HepG2 (cell line): ENCODE data around the gene IRAK2. TPM values are rescaled to one million over a fixed set of nuclear protein-coding genes. Genes with fewer than 3 reads are reported as not detected.

Experiments used
- BCL6 ChIP-seq: IDR thresholded peaks from 2 replicates; pipeline ENCODE4 v1.6.1; 2016; ENCODE audit warnings: missing genetic modification reagents, missing compliant biosample characterization
- EP300 ChIP-seq, 3 experiments: sonication (generic) in 1 of 3; formaldehyde crosslinking in 1 of 3; IDR thresholded peaks; 2 replicates each; pipeline versions ENCODE4 v1.5.1 to v1.6.1; 2011 to 2020; ENCODE audit warnings: low read depth in 2 of 3, low read length in 2 of 3, borderline replicate concordance in 1 of 3, improper control_type of control experiment in 1 of 3, mild to moderate bottlenecking in 1 of 3, missing genetic modification reagents in 1 of 3, moderate library complexity in 1 of 3
- FOXK2 ChIP-seq: fragments of 450-650 bp; IDR thresholded peaks from 2 replicates; pipeline ENCODE4 v1.6.1; 2016
- HMGXB3 ChIP-seq: sonication (generic); formaldehyde crosslinking; IDR thresholded peaks from 2 replicates; pipeline ENCODE4 v1.4.0; 2020; ENCODE audit warnings: missing genetic modification reagents, borderline replicate concordance
- IRF2 ChIP-seq: IDR thresholded peaks from 2 replicates; pipeline ENCODE4 v1.6.1; 2018; ENCODE audit warnings: missing genetic modification reagents, missing compliant biosample characterization
- KDM4B ChIP-seq: sonication (generic); formaldehyde crosslinking; IDR thresholded peaks from 2 replicates; pipeline ENCODE4 v1.4.0; 2020; ENCODE audit warnings: missing genetic modification reagents
- KLF15 ChIP-seq: sonication (generic); formaldehyde crosslinking; IDR thresholded peaks from 2 replicates; pipeline ENCODE4 v1.8.1; 2023; ENCODE audit warnings: borderline replicate concordance, mild to moderate bottlenecking, inconsistent platforms, missing genetic modification reagents, mixed read lengths
- MBD4 ChIP-seq: IDR thresholded peaks from 2 replicates; pipeline ENCODE4 v1.6.1; 2012; ENCODE audit warnings: low read length, inconsistent platforms, borderline replicate concordance
- MLLT10 ChIP-seq: sonication (generic); formaldehyde crosslinking; IDR thresholded peaks from 2 replicates; pipeline ENCODE4 v1.4.0; 2020; ENCODE audit warnings: missing genetic modification reagents
- ONECUT2 ChIP-seq: sonication (generic); formaldehyde crosslinking; IDR thresholded peaks from 2 replicates; pipeline ENCODE4 v1.4.0; 2020; ENCODE audit warnings: missing genetic modification reagents
- PHF5A ChIP-seq: IDR thresholded peaks from one replicate; pipeline ENCODE4 v1.6.1; 2018; ENCODE audit warnings: low read depth, missing genetic modification reagents; ENCODE audit not compliant: unreplicated experiment
- PHF8 ChIP-seq: sonication (generic); formaldehyde crosslinking; IDR thresholded peaks from 2 replicates; pipeline ENCODE4 v1.5.0; 2020; ENCODE audit warnings: missing genetic modification reagents
- SALL1 ChIP-seq: sonication (generic); formaldehyde crosslinking; IDR thresholded peaks from 2 replicates; pipeline ENCODE4 v1.8.0; 2022; ENCODE audit warnings: mild to moderate bottlenecking, missing genetic modification reagents
- SMYD3 ChIP-seq: sonication (generic); formaldehyde crosslinking; IDR thresholded peaks from 2 replicates; pipeline ENCODE4 v1.8.1; 2023; ENCODE audit warnings: mild to moderate bottlenecking, missing genetic modification reagents
- SP1 ChIP-seq, 2 experiments: fragments of 450-650 bp in 1 of 2; sonication (generic) in 1 of 2; formaldehyde crosslinking in 1 of 2; IDR thresholded peaks; 2 replicates each; pipeline versions ENCODE4 v1.4.0 to v1.6.1; 2016 to 2020; ENCODE audit warnings: missing genetic modification reagents in 1 of 2
- YEATS4 ChIP-seq: sonication (generic); formaldehyde crosslinking; IDR thresholded peaks from 2 replicates; pipeline ENCODE4 v1.4.0; 2020; ENCODE audit warnings: missing genetic modification reagents, borderline replicate concordance
- ZBTB3 ChIP-seq: sonication (generic); formaldehyde crosslinking; IDR thresholded peaks from 2 replicates; pipeline ENCODE4 v1.4.0; 2020; ENCODE audit warnings: low read depth, mild to moderate bottlenecking, moderate library complexity, missing genetic modification reagents, borderline replicate concordance
- ZNF264 ChIP-seq: sonication (generic); formaldehyde crosslinking; IDR thresholded peaks from 2 replicates; pipeline ENCODE4 v1.4.0; 2020; ENCODE audit warnings: missing genetic modification reagents
- ZNF484 ChIP-seq: sonication (generic); formaldehyde crosslinking; IDR thresholded peaks from 2 replicates; pipeline ENCODE4 v1.5.1; 2020; ENCODE audit warnings: mild to moderate bottlenecking, low read depth, missing genetic modification reagents, borderline replicate concordance
- ZNF547 ChIP-seq: sonication (generic); formaldehyde crosslinking; IDR thresholded peaks from 2 replicates; pipeline ENCODE4 v1.5.1; 2020; ENCODE audit warnings: mild to moderate bottlenecking, missing genetic modification reagents
- ZNF766 ChIP-seq: sonication (generic); formaldehyde crosslinking; IDR thresholded peaks from 2 replicates; pipeline ENCODE4 v1.5.0; 2020; ENCODE audit warnings: missing genetic modification reagents, borderline replicate concordance
- ZNF780A ChIP-seq: sonication (generic); formaldehyde crosslinking; IDR thresholded peaks from 2 replicates; pipeline ENCODE4 v1.8.0; 2022; ENCODE audit warnings: mild to moderate bottlenecking, missing genetic modification reagents, moderate library complexity
- polyA plus RNA-seq, 8 experiments: library from polyadenylated mRNA; depleted of rRNA in 3 of 8; stranded (reverse) in 7 of 8; unstranded in 1 of 8; fragments of >200 nt; fragmentation: Illumina TruSeq in 4 of 8; extraction: Trizol in 4 of 8; gene quantifications; 2 replicates each; pipeline versions ENCODE4 v1.2.1 to v1.2.3, GENCODE V29; 2011 to 2016; ENCODE audit warnings: low read depth in 4 of 8, missing spikeins in 1 of 8, mixed read lengths in 1 of 8; ENCODE audit not compliant: insufficient read depth in 1 of 8
- total RNA-seq, 5 experiments: library from RNA; depleted of rRNA; stranded (reverse); fragments of >200 nt; fragmentation: Illumina TruSeq; extraction: Trizol; gene quantifications; 2 replicates each; pipeline ENCODE4 v1.2.3, GENCODE V29; 2016; ENCODE audit warnings: low read depth in 1 of 5
- TF ChIP-seq, protein P1 (sequence below): sonication (generic); formaldehyde crosslinking; conservative IDR thresholded peaks from 2 replicates; pipeline ENCODE4 v1.4.0; 2020; ENCODE audit warnings: missing genetic modification reagents
- TF ChIP-seq, protein P2 (sequence below): sonication (generic); formaldehyde crosslinking; IDR thresholded peaks from 2 replicates; pipeline ENCODE4 v1.4.0; 2020; ENCODE audit warnings: missing genetic modification reagents, borderline replicate concordance

The IRAK2 gene
- total and polyA plus RNA-seq, 2 of the 13 experiments (the other 11 are each of a cell fraction or from before 2014, with no cell fraction given), result 13.1 to 23.3 TPM

DNA sequence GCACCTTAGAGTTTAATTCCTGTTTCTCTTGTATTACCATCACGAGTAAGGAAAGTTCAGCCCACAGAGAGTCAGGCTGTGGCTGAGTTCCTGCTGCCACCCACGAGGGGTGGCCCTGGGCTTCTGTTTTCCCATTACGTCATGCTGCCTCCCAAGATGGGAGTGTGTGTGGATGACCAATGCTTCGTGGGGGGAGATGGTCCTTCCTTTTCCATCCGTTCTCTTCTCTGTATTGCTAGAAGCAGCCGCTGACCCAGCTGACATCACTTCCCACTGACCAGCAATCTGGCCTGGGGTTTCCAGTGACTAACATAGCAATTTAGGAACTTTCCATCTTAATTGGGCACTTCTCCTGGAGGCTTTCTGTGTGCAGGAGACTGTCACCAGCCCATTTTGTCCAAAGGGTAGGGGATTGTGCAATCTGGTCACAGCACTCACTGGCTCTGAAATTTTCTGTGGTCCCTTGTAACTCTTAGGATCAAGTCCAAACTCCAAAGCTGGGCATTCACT is 9.3 kb downstream of the IRAK2 start (continued):
- peak; percentile 18; the same call in 1 of the 2 replicates for TF ChIP-seq SALL1 (CRISPR knock-in tag)
- no peak for TF ChIP-seq HMGXB3 (CRISPR knock-in tag)
- no peak for TF ChIP-seq YEATS4 (CRISPR knock-in tag)
- no peak for TF ChIP-seq IRF2 (CRISPR knock-in tag)
- no peak for TF ChIP-seq MLLT10 (CRISPR knock-in tag)
- TF ChIP-seq FOXK2, result no peak
- TF ChIP-seq ZNF264 (CRISPR knock-in tag), result 0 out of 2 replicates have a peak, but pooled peaks have one; percentile 44
- peak; percentile 58; the same call in 1 of the 2 replicates for TF ChIP-seq ZNF547
- TF ChIP-seq ZNF780A, result no peak
- no peak for TF ChIP-seq BCL6 (CRISPR knock-in tag)
- TF ChIP-seq PHF5A (CRISPR knock-in tag), result no peak
- TF ChIP-seq KLF15 (CRISPR knock-in tag), result no peak
- 0 out of 2 replicates have a peak, but pooled peaks have one; percentile 37 for TF ChIP-seq ZBTB3 (CRISPR knock-in tag)
- TF ChIP-seq PHF8, result no peak
- TF ChIP-seq, protein P1, sequence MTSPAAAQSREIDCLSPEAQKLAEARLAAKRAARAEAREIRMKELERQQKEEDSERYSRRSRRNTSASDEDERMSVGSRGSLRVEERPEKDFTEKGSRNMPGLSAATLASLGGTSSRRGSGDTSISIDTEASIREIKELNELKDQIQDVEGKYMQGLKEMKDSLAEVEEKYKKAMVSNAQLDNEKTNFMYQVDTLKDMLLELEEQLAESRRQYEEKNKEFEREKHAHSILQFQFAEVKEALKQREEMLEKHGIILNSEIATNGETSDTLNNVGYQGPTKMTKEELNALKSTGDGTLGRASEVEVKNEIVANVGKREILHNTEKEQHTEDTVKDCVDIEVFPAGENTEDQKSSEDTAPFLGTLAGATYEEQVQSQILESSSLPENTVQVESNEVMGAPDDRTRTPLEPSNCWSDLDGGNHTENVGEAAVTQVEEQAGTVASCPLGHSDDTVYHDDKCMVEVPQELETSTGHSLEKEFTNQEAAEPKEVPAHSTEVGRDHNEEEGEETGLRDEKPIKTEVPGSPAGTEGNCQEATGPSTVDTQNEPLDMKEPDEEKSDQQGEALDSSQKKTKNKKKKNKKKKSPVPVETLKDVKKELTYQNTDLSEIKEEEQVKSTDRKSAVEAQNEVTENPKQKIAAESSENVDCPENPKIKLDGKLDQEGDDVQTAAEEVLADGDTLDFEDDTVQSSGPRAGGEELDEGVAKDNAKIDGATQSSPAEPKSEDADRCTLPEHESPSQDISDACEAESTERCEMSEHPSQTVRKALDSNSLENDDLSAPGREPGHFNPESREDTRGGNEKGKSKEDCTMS (CRISPR knock-in tag), result no peak
- no peak for TF ChIP-seq SP1 (IDR thresholded peaks at IDR 0.05)
- no peak for TF ChIP-seq SP1 (CRISPR knock-in tag; IDR thresholded peaks at IDR 0.05)
- TF ChIP-seq MBD4, result no peak
- TF ChIP-seq ZNF484 (CRISPR knock-in tag), result no peak
- TF ChIP-seq ZNF766 (CRISPR knock-in tag), result no peak
- peak in 1 of 2 experiments; percentile 47; a peak in 1 of 4 replicates for TF ChIP-seq EP300 (IDR thresholded peaks at IDR 0.05; ENCODE audit: low read depth in 2 of 2, low read length in 2 of 2)
- TF ChIP-seq EP300 (CRISPR knock-in tag; IDR thresholded peaks at IDR 0.05; ENCODE audit: borderline replicate concordance), result no peak
- no peak for TF ChIP-seq ONECUT2 (CRISPR knock-in tag)
- TF ChIP-seq, protein P2, sequence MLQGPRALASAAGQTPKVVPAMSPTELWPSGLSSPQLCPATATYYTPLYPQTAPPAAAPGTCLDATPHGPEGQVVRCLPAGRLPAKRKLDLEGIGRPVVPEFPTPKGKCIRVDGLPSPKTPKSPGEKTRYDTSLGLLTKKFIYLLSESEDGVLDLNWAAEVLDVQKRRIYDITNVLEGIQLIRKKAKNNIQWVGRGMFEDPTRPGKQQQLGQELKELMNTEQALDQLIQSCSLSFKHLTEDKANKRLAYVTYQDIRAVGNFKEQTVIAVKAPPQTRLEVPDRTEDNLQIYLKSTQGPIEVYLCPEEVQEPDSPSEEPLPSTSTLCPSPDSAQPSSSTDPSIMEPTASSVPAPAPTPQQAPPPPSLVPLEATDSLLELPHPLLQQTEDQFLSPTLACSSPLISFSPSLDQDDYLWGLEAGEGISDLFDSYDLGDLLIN (CRISPR knock-in tag), result no peak
- TF ChIP-seq KDM4B (CRISPR knock-in tag), result no peak
- no peak for TF ChIP-seq SMYD3
